H9 (cell line): ENCODE measurements around the gene IQCN. TPM values are rescaled to one million over a fixed set of nuclear protein-coding genes. Genes with fewer than 3 reads are reported as not detected.

Experiments
- DNase-seq: peaks from one replicate; pipeline ENCODE4 v3.0.0-alpha.2; 2017
- H2AFZ ChIP-seq: one replicate; pipeline ENCODE4 v1.6.1; 2013; ENCODE audit warnings: mild to moderate bottlenecking, low read length, control low read depth, moderate library complexity
- H2AK5ac ChIP-seq: 2 replicates; pipeline ENCODE4 v1.6.1; 2013; ENCODE audit warnings: low read length, control low read depth, mixed read lengths; ENCODE audit not compliant: insufficient read length
- H2BK120ac ChIP-seq: one replicate; pipeline ENCODE4 v1.6.1; 2013; ENCODE audit warnings: low read depth, mild to moderate bottlenecking, low read length, control low read depth, inconsistent platforms; ENCODE audit not compliant: poor library complexity, severe bottlenecking
- H2BK12ac ChIP-seq: 2 replicates; pipeline ENCODE4 v1.6.1; 2013; ENCODE audit warnings: low read length, control low read depth, mixed read lengths, low read depth; ENCODE audit not compliant: insufficient read length
- H2BK15ac ChIP-seq: 2 replicates; pipeline ENCODE4 v1.6.1; 2013; ENCODE audit warnings: low read depth, low read length, control low read depth
- H2BK20ac ChIP-seq: one replicate; pipeline ENCODE4 v1.6.1; 2013; ENCODE audit warnings: low read depth, mild to moderate bottlenecking, low read length, control low read depth, inconsistent platforms; ENCODE audit not compliant: poor library complexity, severe bottlenecking
- H2BK5ac ChIP-seq: 2 replicates; pipeline ENCODE4 v1.6.1; 2013; ENCODE audit warnings: low read length, control low read depth, mixed read lengths; ENCODE audit not compliant: insufficient read length
- H3K14ac ChIP-seq: 2 replicates; pipeline ENCODE4 v1.6.1; 2013; ENCODE audit warnings: low read length, control low read depth; ENCODE audit not compliant: insufficient read depth
- H3K18ac ChIP-seq: 2 replicates; pipeline ENCODE4 v1.6.1; 2013; ENCODE audit warnings: low read depth, mild to moderate bottlenecking, mixed read lengths, low read length, control low read depth; ENCODE audit not compliant: insufficient read length
- H3K23ac ChIP-seq: 2 replicates; pipeline ENCODE4 v1.6.1; 2013; ENCODE audit warnings: low read length, control low read depth, mixed read lengths, low read depth; ENCODE audit not compliant: insufficient read length
- H3K23me2 ChIP-seq: 2 replicates; pipeline ENCODE4 v1.6.1; 2013; ENCODE audit warnings: low read depth, mild to moderate bottlenecking, mixed read lengths, low read length, control low read depth; ENCODE audit not compliant: insufficient read length, poor library complexity, severe bottlenecking
- H3K27ac ChIP-seq: 2 replicates; pipeline ENCODE4 v1.5.1; 2013; ENCODE audit warnings: low read length, control low read depth, mixed read lengths, low read depth; ENCODE audit not compliant: insufficient read length
- H3K27me3 ChIP-seq: 2 replicates; pipeline ENCODE4 v1.6.1; 2013; ENCODE audit warnings: low read length, control low read depth, inconsistent platforms; ENCODE audit not compliant: insufficient read depth
- H3K4ac ChIP-seq: 2 replicates; pipeline ENCODE4 v1.6.1; 2013; ENCODE audit warnings: low read depth, mild to moderate bottlenecking, control low read depth, inconsistent platforms, low read length, moderate library complexity
- H3K4me1 ChIP-seq: 2 replicates; pipeline ENCODE4 v1.6.1; 2013; ENCODE audit warnings: low read length, control low read depth, inconsistent platforms; ENCODE audit not compliant: insufficient read depth
- H3K4me2 ChIP-seq: 2 replicates; pipeline ENCODE4 v1.6.1; 2013; ENCODE audit warnings: low read length, control low read depth, mixed read lengths; ENCODE audit not compliant: insufficient read length, insufficient read depth
- H3K56ac ChIP-seq: 2 replicates; pipeline ENCODE4 v1.6.1; 2013; ENCODE audit warnings: low read depth, mild to moderate bottlenecking, mixed read lengths, low read length, control low read depth; ENCODE audit not compliant: insufficient read length
- H3K79me1 ChIP-seq: 2 replicates; pipeline ENCODE4 v1.6.1; 2013; ENCODE audit warnings: low read depth, mild to moderate bottlenecking, moderate library complexity, low read length, control low read depth, inconsistent platforms; ENCODE audit not compliant: insufficient read depth, poor library complexity, severe bottlenecking
- H3K79me2 ChIP-seq: 2 replicates; pipeline ENCODE4 v1.6.1; 2013; ENCODE audit warnings: low read length, control low read depth, inconsistent platforms; ENCODE audit not compliant: insufficient read depth
- H3K9ac ChIP-seq: 2 replicates; pipeline ENCODE4 v1.6.1; 2013; ENCODE audit warnings: low read length, control low read depth, mixed read lengths; ENCODE audit not compliant: insufficient read length; ENCODE audit errors: extremely low read depth
- H3K9me3 ChIP-seq: one replicate; pipeline ENCODE4 v1.6.1; 2013; ENCODE audit warnings: low read depth, low read length, inconsistent platforms; ENCODE audit not compliant: control insufficient read depth
- H3T11ph ChIP-seq: one replicate; pipeline ENCODE4 v1.6.1; 2013; ENCODE audit warnings: mild to moderate bottlenecking, low read length, control low read depth, inconsistent platforms
- H4K20me1 ChIP-seq: one replicate; pipeline ENCODE4 v1.6.1; 2013; ENCODE audit not compliant: control insufficient read depth, insufficient read length, insufficient read depth
- H4K5ac ChIP-seq: 2 replicates; pipeline ENCODE4 v1.6.1; 2013; ENCODE audit warnings: low read depth, mild to moderate bottlenecking, mixed read lengths, low read length, control low read depth; ENCODE audit not compliant: insufficient read length
- H4K8ac ChIP-seq: replicated peaks from 2 replicates; pipeline ENCODE4 v1.6.1; 2013; ENCODE audit warnings: low read length, control low read depth, mixed read lengths, low read depth; ENCODE audit not compliant: insufficient read length
- H4K91ac ChIP-seq: 2 replicates; pipeline ENCODE4 v1.6.1; 2013; ENCODE audit warnings: low read depth, mild to moderate bottlenecking, moderate library complexity, mixed read lengths, low read length, control low read depth; ENCODE audit not compliant: insufficient read length
- H3K27ac Mint-ChIP-seq, 3 experiments: 2 replicates in 2 of 3; 3 replicates in 1 of 3; pipeline ENCODE4 v1.8.0; 2020 to 2021; ENCODE audit warnings: mixed read lengths in 3 of 3, mild to moderate bottlenecking in 1 of 3, moderate library complexity in 1 of 3
- H3K27me3 Mint-ChIP-seq: 2 replicates; pipeline ENCODE4 v1.8.0; 2021; ENCODE audit warnings: low read depth, mild to moderate bottlenecking, moderate library complexity, mixed read lengths
- H3K36me3 Mint-ChIP-seq, 3 experiments: 2 replicates in 2 of 3; 3 replicates in 1 of 3; pipeline ENCODE4 v1.8.0; 2020 to 2021; ENCODE audit warnings: low read depth in 3 of 3, mixed read lengths in 3 of 3; ENCODE audit not compliant: insufficient read depth in 1 of 3
- H3K4me1 Mint-ChIP-seq, 2 experiments: 2 replicates each; pipeline ENCODE4 v1.8.0; 2020; ENCODE audit warnings: mixed read lengths in 2 of 2
- H3K4me3 Mint-ChIP-seq, 2 experiments: 2 replicates in 1 of 2; 3 replicates in 1 of 2; pipeline ENCODE4 v1.8.0; 2020 to 2021; ENCODE audit warnings: mild to moderate bottlenecking in 2 of 2, mixed read lengths in 2 of 2, moderate library complexity in 1 of 2
- H3K9me3 Mint-ChIP-seq, 2 experiments: 2 replicates in 1 of 2; 3 replicates in 1 of 2; pipeline ENCODE4 v1.8.0; 2020; ENCODE audit warnings: mild to moderate bottlenecking in 2 of 2, mixed read lengths in 2 of 2, moderate library complexity in 1 of 2
- WGBS: extraction: QIAGEN DNeasy Blood & Tissue Kit; methylation state at CpG from one replicate; pipeline ENCODE4 v1.1.7; 2013; ENCODE audit warnings: missing lambda C conversion rate, low lambda C conversion rate, mixed read lengths; ENCODE audit not compliant: insufficient read length; ENCODE audit errors: extremely low coverage; 5-methylcytosine and 5-hydroxymethylcytosine counted together
- total RNA-seq: library from RNA; stranded (reverse); gene quantifications from 2 replicates; pipeline ENCODE4 v1.2.1, GENCODE V29; 2021
- TF ChIP-seq, protein P1 (sequence below): fragments of 200-600 bp; sonication (generic); conservative IDR thresholded peaks from 3 replicates; pipeline ENCODE4 v1.8.0; 2021; ENCODE audit warnings: antibody characterized with exemption, mild to moderate bottlenecking

Gene IQCN
- total RNA-seq, 1 experiment from 2014 or later: 0.39 TPM

DNA sequence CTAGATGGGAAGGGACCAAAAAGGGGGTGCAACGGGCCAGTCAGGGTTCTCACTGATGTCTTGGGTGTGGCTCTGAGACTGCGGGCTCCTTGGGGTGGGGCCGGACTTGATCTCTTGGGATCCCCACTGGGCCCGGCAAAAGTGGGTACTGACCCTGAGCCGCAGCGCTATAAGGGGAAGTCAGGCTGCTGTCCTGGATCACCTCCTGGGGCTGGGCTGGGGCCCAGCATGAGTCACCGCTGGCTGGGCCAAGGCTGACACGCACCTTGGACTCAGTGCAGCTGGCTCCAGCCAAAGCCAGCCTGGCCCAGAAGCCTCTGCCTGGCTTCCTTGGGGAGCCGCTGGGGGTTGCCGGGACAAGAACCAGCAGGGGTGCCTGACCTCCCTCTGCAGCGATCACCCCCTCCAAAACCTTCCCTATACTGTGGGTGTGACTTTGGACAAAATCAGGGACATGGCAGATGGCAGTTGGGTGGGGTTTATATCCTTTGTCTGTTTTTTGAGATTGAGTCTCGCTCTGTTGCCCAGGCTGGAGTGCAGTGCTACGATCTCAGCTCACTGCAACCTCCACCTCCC is 617 bp upstream of the IQCN start:
- WGBS: no CpG with 5 or more reads among the region's 13 CpGs
- Histone ChIP-seq H3K23me2 (peaks cover 4% of the 10 kb centered on the region), H3K79me1 (peaks cover 3% of the 10 kb centered on the region), H2BK12ac (no peak overlapping the region), H3K18ac (no peak overlapping the region), H2BK20ac (no peak overlapping the region), H2BK15ac (no peak overlapping the region), H3T11ph (no peak overlapping the region), H3K27me3 (no peaks in the 10 kb centered on the region), H4K8ac (no peak overlapping the region), H3K9ac (no peak overlapping the region), H3K4ac (no peak overlapping the region), H3K23ac (no peak overlapping the region), H3K4me1 (no peaks in the 10 kb centered on the region), H2AFZ (no peak overlapping the region), H3K56ac (no peak overlapping the region), H3K4me2 (no peak overlapping the region), H2BK5ac (no peak overlapping the region), H3K27ac (no peak overlapping the region), H2AK5ac (no peak overlapping the region), H2BK120ac (no peak overlapping the region), H4K91ac (no peak overlapping the region), H3K9me3 (no peaks in the 10 kb centered on the region), H4K5ac (no peak overlapping the region), H3K79me2 (peaks cover 9% of the 10 kb centered on the region; the same call in 1 of the 2 replicates), H3K14ac (no peak overlapping the region), H4K20me1 (no peaks in the 10 kb centered on the region)
- Mint-ChIP-seq H3K4me3 (no peak overlapping the region), H3K27ac (peak overlapping the region in 2 of 3 experiments; percentile 49 to 60; a peak in 1 of 7 replicates), H3K4me1 (peaks cover 19 to 25% of the 10 kb centered on the region in 2 experiments), H3K9me3 (peaks cover 0 to 7% of the 10 kb centered on the region in 2 experiments; a peak in 2 of 5 replicates), H3K36me3 (peaks cover 5 to 29% (median 27%) of the 10 kb centered on the region in 3 experiments), H3K27me3 (peaks cover 4% of the 10 kb centered on the region)
- peak; percentile 73 for DNase-seq
- TF ChIP-seq, protein P1, sequence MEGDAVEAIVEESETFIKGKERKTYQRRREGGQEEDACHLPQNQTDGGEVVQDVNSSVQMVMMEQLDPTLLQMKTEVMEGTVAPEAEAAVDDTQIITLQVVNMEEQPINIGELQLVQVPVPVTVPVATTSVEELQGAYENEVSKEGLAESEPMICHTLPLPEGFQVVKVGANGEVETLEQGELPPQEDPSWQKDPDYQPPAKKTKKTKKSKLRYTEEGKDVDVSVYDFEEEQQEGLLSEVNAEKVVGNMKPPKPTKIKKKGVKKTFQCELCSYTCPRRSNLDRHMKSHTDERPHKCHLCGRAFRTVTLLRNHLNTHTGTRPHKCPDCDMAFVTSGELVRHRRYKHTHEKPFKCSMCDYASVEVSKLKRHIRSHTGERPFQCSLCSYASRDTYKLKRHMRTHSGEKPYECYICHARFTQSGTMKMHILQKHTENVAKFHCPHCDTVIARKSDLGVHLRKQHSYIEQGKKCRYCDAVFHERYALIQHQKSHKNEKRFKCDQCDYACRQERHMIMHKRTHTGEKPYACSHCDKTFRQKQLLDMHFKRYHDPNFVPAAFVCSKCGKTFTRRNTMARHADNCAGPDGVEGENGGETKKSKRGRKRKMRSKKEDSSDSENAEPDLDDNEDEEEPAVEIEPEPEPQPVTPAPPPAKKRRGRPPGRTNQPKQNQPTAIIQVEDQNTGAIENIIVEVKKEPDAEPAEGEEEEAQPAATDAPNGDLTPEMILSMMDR: no peak
